Loucy (cell line): ENCODE measurements around the gene ABLIM2.
"Not testable (repeated sequence)": the region's sequence is repeated elsewhere in the genome, so short reads cannot be mapped to it uniquely, and the experiment has no call there.

ENCODE experiments used
- H2AFZ ChIP-seq: fragments of 200-600 bp; sonication (generic); 2 replicates; pipeline ENCODE4 v1.6.0; 2016; ENCODE audit warnings: antibody characterized with exemption, mild to moderate bottlenecking, low read length, moderate library complexity
- H3F3A ChIP-seq: fragments of 200-600 bp; 2 replicates; pipeline ENCODE4 v1.6.0; 2016; ENCODE audit warnings: antibody characterized with exemption, low read depth, mild to moderate bottlenecking
- H3K27me3 ChIP-seq: fragments of 200-600 bp; sonication (generic); 2 replicates; pipeline ENCODE4 v1.6.1; 2014; ENCODE audit warnings: low read length, mild to moderate bottlenecking; ENCODE audit not compliant: insufficient read depth, poor library complexity, severe bottlenecking
- H3K36me3 ChIP-seq: fragments of 200-600 bp; sonication (generic); 2 replicates; pipeline ENCODE4 v1.6.1; 2016; ENCODE audit warnings: low read length; ENCODE audit not compliant: insufficient read depth
- H3K4me1 ChIP-seq: fragments of 200-600 bp; sonication (generic); 2 replicates; pipeline ENCODE4 v1.5.1; 2014; ENCODE audit warnings: low read length, mild to moderate bottlenecking; ENCODE audit not compliant: insufficient read depth, poor library complexity, severe bottlenecking
- H3K4me2 ChIP-seq: fragments of 200-600 bp; sonication (generic); 2 replicates; pipeline ENCODE4 v1.6.0; 2014; ENCODE audit warnings: antibody characterized with exemption, low read length, low read depth, mild to moderate bottlenecking; ENCODE audit not compliant: poor library complexity, severe bottlenecking
- H3K4me3 ChIP-seq: fragments of 200-600 bp; sonication (generic); 2 replicates; pipeline ENCODE4 v1.5.1; 2014; ENCODE audit warnings: low read length, mild to moderate bottlenecking, mixed read lengths; ENCODE audit not compliant: poor library complexity, severe bottlenecking
- H3K79me2 ChIP-seq: fragments of 200-600 bp; sonication (generic); 2 replicates; pipeline ENCODE4 v1.6.1; 2014; ENCODE audit warnings: low read length; ENCODE audit not compliant: insufficient read depth
- H3K9ac ChIP-seq: fragments of 200-600 bp; sonication (generic); 2 replicates; pipeline ENCODE4 v1.6.0; 2014; ENCODE audit warnings: mild to moderate bottlenecking, low read depth, low read length, moderate library complexity; ENCODE audit not compliant: poor library complexity, severe bottlenecking
- H3K9me2 ChIP-seq: fragments of 200-600 bp; sonication (generic); replicated peaks from 2 replicates; pipeline ENCODE4 v1.6.1; 2016; ENCODE audit warnings: low read depth, low read length, mixed read lengths
- H3K9me3 ChIP-seq: fragments of 200-600 bp; sonication (generic); 2 replicates; pipeline ENCODE4 v1.6.1; 2014; ENCODE audit warnings: mild to moderate bottlenecking, antibody characterized with exemption, low read length, low read depth; ENCODE audit not compliant: insufficient read depth
- H4K20me1 ChIP-seq: fragments of 200-600 bp; sonication (generic); 2 replicates; pipeline ENCODE4 v1.6.0; 2014; ENCODE audit warnings: antibody characterized with exemption, low read length, mild to moderate bottlenecking; ENCODE audit not compliant: insufficient read depth, poor library complexity, severe bottlenecking
- CTCF ChIP-seq: fragments of 200-600 bp; sonication (generic); conservative IDR thresholded peaks from 2 replicates; pipeline ENCODE4 v1.5.1; 2014; ENCODE audit warnings: mild to moderate bottlenecking, antibody characterized with exemption, low read length
- EZH2phosphoT487 ChIP-seq: fragments of 200-600 bp; IDR thresholded peaks from 2 replicates; pipeline ENCODE4 v1.6.1; 2018; ENCODE audit warnings: antibody characterized with exemption, mild to moderate bottlenecking, moderate library complexity, borderline replicate concordance

ABLIM2 gene

GRCh38 chr4:7918981-7919380 lies 239.6 kb downstream of the ABLIM2 start:
- Histone ChIP-seq H3K4me3 (no peak overlapping the region), H3F3A (no peaks in the 10 kb centered on the region), H3K9me3 (no peaks in the 10 kb centered on the region), H3K36me3 (no peaks in the 10 kb centered on the region), H3K27me3 (no peaks in the 10 kb centered on the region), H3K9me2 (no peaks in the 10 kb centered on the region), H3K4me1 (no peaks in the 10 kb centered on the region), H3K79me2 (no peaks in the 10 kb centered on the region), H2AFZ (no peak overlapping the region), H4K20me1 (no peaks in the 10 kb centered on the region), H3K9ac (no peak overlapping the region), H3K4me2 (no peak overlapping the region)
- TF ChIP-seq EZH2phosphoT487 = no peak
- no peak for TF ChIP-seq CTCF

GRCh38 chr4:7918187-7918586 lies 240.4 kb downstream of the ABLIM2 start:
- H4K20me1 ChIP-seq, H2AFZ ChIP-seq, H3K9me2 ChIP-seq, H3K4me3 ChIP-seq, H3K9ac ChIP-seq, H3K4me2 ChIP-seq, H3K4me1 ChIP-seq, H3K9me3 ChIP-seq, H3K36me3 ChIP-seq, H3K79me2 ChIP-seq, H3F3A ChIP-seq, H3K27me3 ChIP-seq: not testable (repeated sequence)

- no peak overlapping the region for H3K4me3 ChIP-seq
- no peaks in the 10 kb centered on the region for H3K9me2 ChIP-seq
- H4K20me1 ChIP-seq = no peaks in the 10 kb centered on the region
- H3K79me2 ChIP-seq = no peaks in the 10 kb centered on the region
- no peak overlapping the region for H3K9ac ChIP-seq
- TF ChIP-seq CTCF (no peak), EZH2phosphoT487 (no peak)
- no peaks in the 10 kb centered on the region for H3K9me3 ChIP-seq
- H3K27me3 ChIP-seq = no peaks in the 10 kb centered on the region
- H3K4me1 ChIP-seq = no peaks in the 10 kb centered on the region
- H3F3A ChIP-seq = no peaks in the 10 kb centered on the region
- no peak overlapping the region for H2AFZ ChIP-seq
- no peak overlapping the region for H3K4me2 ChIP-seq
- no peaks in the 10 kb centered on the region for H3K36me3 ChIP-seq
Observed at GRCh38 chr4:7917669-7918068, 240.9 kb downstream of the ABLIM2 start.

- Histone ChIP-seq H3F3A (no peaks in the 10 kb centered on the region), H3K27me3 (no peaks in the 10 kb centered on the region), H3K9me2 (no peaks in the 10 kb centered on the region), H2AFZ (no peak overlapping the region), H3K4me1 (no peaks in the 10 kb centered on the region), H3K9me3 (no peaks in the 10 kb centered on the region; the same call in 1 of the 2 replicates), H3K4me2 (no peak overlapping the region), H3K36me3 (no peaks in the 10 kb centered on the region), H4K20me1 (no peaks in the 10 kb centered on the region), H3K4me3 (no peak overlapping the region), H3K79me2 (no peaks in the 10 kb centered on the region), H3K9ac (no peak overlapping the region)
- TF ChIP-seq EZH2phosphoT487 (no peak), CTCF (no peak)
Observed at GRCh38 chr4:7915875-7916242, 242.8 kb downstream of the ABLIM2 start.
